GF-D8 (cell line): ENCODE data around the gene TIMP1.

Experiments used
- DNase-seq: peaks from one replicate; lab custom pipeline; 2025; lab: John Stamatoyannopoulos, UW

Gene TIMP1

DNA sequence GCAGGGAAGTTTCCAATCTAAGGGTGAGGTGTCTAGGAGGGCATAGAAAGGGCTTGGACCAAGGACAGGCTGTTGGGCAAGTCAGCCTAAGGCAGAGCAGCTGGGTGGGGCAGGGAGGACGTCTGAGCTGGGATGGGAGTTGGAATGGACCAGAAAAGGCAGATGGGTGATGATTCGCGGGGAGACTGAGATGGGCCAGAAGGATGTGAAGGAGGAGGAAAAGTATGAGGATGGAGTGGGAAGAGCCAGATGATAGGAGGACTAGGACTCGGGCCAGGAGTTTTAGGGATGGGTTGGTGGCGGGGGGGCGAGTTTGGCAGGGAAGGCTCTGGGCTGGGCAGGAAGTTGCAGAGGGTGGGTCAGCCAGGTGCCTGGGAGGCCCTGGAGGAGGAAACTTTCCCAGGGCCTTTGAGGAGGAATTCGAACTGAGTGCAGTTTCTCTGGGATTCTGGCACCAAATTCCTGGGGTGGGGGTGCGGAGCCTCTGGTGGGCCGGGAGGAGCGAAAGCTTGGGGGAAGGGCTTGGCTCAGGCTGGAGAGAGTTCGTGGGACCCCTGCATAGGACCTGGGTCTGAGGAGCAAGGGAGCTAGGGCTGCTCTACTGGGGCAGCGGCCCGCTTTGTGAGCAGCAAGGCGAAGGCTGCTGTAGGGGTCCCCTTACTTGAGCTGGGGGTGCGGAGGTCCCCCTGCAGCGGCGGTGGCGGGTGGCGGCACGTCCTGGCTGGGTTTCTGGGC lies 8.7 kb upstream of the TIMP1 start:
- DNase-seq = no peak

DNA sequence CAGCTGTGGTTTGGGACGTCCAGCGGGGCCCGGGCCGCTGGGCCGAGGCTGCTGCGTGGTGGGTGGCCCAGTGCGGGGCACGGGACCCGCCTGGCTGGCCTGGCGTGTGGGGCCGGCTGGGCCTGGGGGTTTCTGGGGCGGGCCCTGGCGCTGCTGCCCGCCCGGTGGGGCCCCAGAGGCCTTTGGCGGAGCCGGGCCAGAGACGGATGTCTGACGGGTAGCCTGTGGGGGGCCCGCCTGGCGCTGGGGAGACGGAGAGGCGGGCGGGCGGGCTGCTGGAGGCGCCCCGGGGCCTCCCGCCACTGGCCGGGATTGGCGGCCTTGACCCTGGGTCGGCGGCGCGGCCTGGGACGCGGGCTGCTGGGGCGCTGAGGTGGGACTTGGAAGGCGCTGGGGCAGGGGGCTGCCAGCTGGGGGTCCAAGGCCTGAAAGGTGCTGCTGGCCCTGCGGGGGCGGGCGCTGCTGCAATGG lies 8.1 kb upstream of the TIMP1 start:
- DNase-seq = no peak

- DNase-seq = no peak
Measured at GRCh38 chrX:47574547-47575301, 7.5 kb upstream of the TIMP1 start.

GRCh38 chrX:47576021-47576898 lies 6.0 kb upstream of the TIMP1 start:
- DNase-seq = no peak

- no peak for DNase-seq
Measured at GRCh38 chrX:47577424-47577823, 4.8 kb upstream of the TIMP1 start.

DNA sequence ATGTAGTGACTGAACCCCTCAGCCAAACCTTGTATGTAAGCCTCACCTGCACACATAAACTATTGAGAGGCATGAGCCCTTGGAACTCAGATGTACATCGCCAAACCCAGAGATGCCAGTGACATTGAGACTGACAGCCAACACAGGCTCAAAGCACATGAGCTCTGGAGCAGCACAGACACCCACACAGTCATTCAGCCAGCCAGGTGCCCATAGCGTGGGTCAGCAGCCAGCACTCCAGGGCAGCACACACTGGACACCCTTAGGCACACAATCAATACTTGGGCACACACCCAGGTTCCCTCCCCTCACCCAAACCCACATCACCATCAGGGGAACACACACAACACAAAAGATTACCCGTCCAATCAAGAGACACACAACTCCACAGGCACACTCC lies 4.3 kb upstream of the TIMP1 start:
- DNase-seq = no peak

- DNase-seq = no peak
Measured at GRCh38 chrX:47578692-47579091, 3.5 kb upstream of the TIMP1 start.

GRCh38 chrX:47579537-47579936 lies 2.7 kb upstream of the TIMP1 start:
- no peak for DNase-seq

DNA sequence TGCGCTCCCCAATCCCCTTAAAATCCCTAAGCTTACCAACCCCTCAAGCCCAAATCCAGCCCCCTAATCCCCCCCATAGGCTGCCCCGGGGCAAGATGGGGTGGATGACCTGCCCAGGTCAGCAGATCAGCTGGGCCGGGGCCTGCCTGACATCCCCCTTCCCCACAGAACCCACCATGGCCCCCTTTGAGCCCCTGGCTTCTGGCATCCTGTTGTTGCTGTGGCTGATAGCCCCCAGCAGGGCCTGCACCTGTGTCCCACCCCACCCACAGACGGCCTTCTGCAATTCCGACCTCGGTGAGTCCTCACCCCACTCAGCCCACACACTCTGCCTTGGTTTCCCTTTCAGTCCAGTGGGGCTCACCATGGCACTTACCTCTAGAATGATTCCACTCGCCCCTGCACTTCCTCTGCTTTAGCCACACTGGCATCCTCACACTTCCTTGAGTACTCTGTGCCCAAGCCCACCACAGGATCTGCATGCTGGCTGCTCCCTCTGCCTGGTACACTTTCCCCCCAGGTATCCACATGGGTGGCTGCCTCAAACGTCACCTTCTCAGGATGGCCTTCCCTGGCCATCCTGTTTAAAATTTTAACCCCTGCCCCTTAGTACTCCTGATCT lies 1.1 kb downstream of the TIMP1 start:
- DNase-seq = no peak

- DNase-seq = no peak
Measured at GRCh38 chrX:47584714-47585113, 2.5 kb downstream of the TIMP1 start.

DNA sequence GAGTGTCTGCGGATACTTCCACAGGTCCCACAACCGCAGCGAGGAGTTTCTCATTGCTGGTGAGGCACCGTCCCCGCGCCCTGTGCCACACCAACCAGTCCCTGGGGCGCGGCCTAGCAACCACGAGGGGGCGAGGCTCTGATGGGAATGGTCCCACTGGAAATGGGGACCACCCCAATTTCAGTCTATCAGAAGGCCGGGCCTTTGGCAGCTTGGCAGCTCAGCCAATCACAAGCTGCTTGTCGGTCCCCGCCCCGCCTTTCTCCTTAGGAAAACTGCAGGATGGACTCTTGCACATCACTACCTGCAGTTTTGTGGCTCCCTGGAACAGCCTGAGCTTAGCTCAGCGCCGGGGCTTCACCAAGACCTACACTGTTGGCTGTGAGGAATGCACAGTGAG lies 3.0 kb downstream of the TIMP1 start:
- DNase-seq = no peak

GRCh38 chrX:47586043-47586787 lies 4.0 kb downstream of the TIMP1 start:
- DNase-seq = no peak

DNA sequence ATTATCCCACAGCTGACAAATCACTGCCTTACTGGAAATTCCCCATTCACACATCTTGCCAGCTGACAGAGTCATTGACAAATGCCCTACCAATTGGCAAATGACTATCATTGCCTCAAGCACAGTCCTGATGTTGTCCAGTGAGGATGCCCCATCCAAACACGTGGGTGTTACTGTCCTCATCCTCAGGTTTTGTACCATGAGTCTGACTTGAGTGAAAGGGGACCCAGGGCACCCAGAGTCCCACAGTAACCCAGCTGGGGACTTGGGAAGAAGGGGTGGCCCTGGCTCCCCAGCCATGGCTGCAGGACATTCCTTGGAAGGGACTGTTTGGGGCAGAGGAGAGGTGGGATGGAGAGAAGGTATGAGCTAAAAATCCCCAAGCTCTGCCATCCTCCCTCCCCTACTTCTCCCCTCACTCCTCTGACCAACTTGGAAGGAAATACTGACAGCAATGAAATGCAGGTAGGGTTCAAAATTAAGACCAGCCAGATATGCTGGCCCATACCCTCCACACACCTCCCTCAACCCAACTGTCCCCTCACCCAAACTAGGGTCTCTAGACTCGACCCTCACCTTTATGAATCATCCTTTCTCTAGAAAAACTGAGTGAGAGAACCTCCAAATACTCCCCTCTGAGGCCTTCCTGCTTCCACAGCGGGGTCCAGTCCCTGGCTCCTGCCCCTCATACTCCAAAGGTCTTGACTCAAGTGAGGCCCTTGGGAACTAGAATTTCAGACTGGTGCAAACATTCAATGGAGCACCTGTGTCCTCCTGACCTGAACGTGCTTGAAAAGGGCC lies 5.1 kb downstream of the TIMP1 start:
- no peak for DNase-seq

- DNase-seq = no peak
Measured at GRCh38 chrX:47587906-47588735, 5.9 kb downstream of the TIMP1 start.

- no peak for DNase-seq
Measured at GRCh38 chrX:47590984-47591383, 8.7 kb downstream of the TIMP1 start.

- DNase-seq = no peak
Measured at GRCh38 chrX:47593522-47593921, 11.3 kb downstream of the TIMP1 start.

DNA sequence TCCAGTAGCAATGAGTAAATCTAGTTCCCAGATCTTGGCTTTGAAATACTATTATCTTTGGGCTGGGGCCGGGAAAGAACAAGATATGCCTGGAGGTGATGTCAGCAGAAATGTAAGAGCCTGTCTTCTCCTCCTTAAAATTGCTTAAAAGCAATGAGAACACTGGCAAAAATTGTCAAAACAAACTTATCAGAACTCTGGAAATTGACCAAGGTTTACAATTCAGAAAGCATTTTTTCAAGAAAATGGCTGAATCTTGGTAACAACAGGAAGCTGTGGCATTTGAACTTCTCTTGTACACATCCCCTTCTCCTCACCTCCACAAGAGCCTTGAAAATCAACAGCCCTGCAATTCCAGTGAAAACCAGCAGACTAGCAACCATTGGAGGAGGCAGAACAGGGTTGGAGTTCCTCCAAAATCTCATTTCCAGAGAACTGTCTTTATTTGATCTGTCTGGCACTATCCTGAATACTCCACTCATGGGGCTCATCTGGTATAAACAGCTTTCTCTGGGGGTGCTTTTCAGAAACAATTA lies 13.5 kb downstream of the TIMP1 start:
- no peak for DNase-seq

GRCh38 chrX:47596256-47596655 lies 14.0 kb downstream of the TIMP1 start:
- DNase-seq = no peak

- no peak for DNase-seq
Measured at GRCh38 chrX:47597222-47597621, 15.0 kb downstream of the TIMP1 start.
